ENCODE measurements around the gene ALG13.

GRCh38 chrX:111731351-111731750 lies 50.4 kb downstream of the ALG13 start:
- no peak for TF ChIP-seq CTCF (IDR thresholded peaks at IDR 0.05)
- no peak for TF ChIP-seq POLR2A (IDR thresholded peaks at IDR 0.05)

All from Peyer's patch (tissue), 4 donors.